HCT116 (cell line): ENCODE results near the gene NXF1.

Experiments
- CEBPB ChIP-seq: IDR thresholded peaks from 2 replicates; pipeline ENCODE4 v1.6.1; 2012; ENCODE audit warnings: low read depth
- EGR1 ChIP-seq: IDR thresholded peaks from 2 replicates; pipeline ENCODE4 v1.6.1; 2012; ENCODE audit warnings: low read depth
- ELF1 ChIP-seq: IDR thresholded peaks from 2 replicates; pipeline ENCODE4 v1.6.1; 2012; ENCODE audit warnings: low read depth, borderline replicate concordance
- EZH2phosphoT487 ChIP-seq: fragments of 200-600 bp; IDR thresholded peaks from 2 replicates; pipeline ENCODE4 v1.6.1; 2018; ENCODE audit warnings: antibody characterized with exemption, borderline replicate concordance
- JUND ChIP-seq: IDR thresholded peaks from 2 replicates; pipeline ENCODE4 v1.6.1; 2012
- TCF7L2 ChIP-seq: IDR thresholded peaks from 2 replicates; pipeline ENCODE4 v1.7.0; 2011; ENCODE audit warnings: borderline replicate concordance, inconsistent platforms; ENCODE audit not compliant: insufficient read depth, insufficient read length; ENCODE audit errors: extremely low read depth
- YY1 ChIP-seq: IDR thresholded peaks from 2 replicates; pipeline ENCODE4 v1.6.1; 2011; ENCODE audit warnings: low read length, low read depth, moderate library complexity, mild to moderate bottlenecking; ENCODE audit not compliant: insufficient replicate concordance; ENCODE audit errors: extremely low read depth
- ZFX ChIP-seq: fragments of 450-650 bp; IDR thresholded peaks from 2 replicates; pipeline ENCODE4 v1.6.1; 2017
- TF ChIP-seq, protein P1 (sequence below), 3 experiments: fragments of 200-600 bp in 1 of 3; sonication (generic) in 1 of 3; IDR thresholded peaks in 2 of 3; conservative IDR thresholded peaks in 1 of 3; 2 replicates each; pipeline ENCODE4 v1.5.1; 2012 to 2017; ENCODE audit warnings: low read depth in 2 of 3, low read length in 2 of 3, antibody characterized with exemption in 1 of 3, borderline replicate concordance in 1 of 3, control low read depth in 1 of 3, mild to moderate bottlenecking in 1 of 3, mixed read lengths in 1 of 3, mixed run types in 1 of 3, moderate library complexity in 1 of 3; ENCODE audit not compliant: insufficient read depth in 1 of 3
- TF ChIP-seq, protein P2 (sequence below): IDR thresholded peaks from 2 replicates; pipeline ENCODE4 v1.6.1; 2012
- TF ChIP-seq, protein P3 (sequence below): IDR thresholded peaks from 2 replicates; pipeline ENCODE4 v1.6.1; 2012; ENCODE audit warnings: low read depth
- TF ChIP-seq, protein P4 (sequence below): IDR thresholded peaks from 2 replicates; pipeline ENCODE4 v1.6.1; 2012

DNA sequence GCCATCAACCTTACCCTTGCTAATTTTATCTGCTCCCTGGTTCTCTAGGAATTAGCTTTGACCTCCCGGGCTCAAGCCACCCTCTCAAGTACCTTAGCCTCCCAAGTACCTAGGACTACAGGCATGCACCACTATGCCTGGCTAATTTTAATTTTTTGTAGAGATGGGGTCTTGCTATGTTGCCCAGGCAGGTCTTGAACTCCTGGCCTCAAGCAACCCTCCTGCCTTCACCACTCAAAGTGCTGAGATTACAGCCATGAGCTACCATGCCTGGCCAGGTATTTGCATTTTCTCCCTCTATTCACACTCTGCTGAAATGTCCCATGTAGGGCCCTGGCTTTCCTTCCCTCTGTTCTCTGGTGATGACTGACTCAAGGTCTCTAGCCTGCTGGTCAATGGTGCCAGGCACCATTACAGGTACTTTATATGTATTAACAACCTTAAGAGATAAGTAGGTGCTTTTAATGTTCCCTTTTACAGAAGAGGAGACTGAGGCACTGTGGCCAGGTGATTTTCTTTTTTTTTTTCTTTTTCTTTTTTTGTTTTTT lies 42.6 kb upstream of the NXF1 start:
- TF ChIP-seq EZH2phosphoT487 (no peak), ZFX (no peak), EGR1 (no peak), YY1 (no peak), JUND (no peak), ELF1 (no peak), TCF7L2 (no peak), CEBPB (no peak)
- TF ChIP-seq, protein P1, sequence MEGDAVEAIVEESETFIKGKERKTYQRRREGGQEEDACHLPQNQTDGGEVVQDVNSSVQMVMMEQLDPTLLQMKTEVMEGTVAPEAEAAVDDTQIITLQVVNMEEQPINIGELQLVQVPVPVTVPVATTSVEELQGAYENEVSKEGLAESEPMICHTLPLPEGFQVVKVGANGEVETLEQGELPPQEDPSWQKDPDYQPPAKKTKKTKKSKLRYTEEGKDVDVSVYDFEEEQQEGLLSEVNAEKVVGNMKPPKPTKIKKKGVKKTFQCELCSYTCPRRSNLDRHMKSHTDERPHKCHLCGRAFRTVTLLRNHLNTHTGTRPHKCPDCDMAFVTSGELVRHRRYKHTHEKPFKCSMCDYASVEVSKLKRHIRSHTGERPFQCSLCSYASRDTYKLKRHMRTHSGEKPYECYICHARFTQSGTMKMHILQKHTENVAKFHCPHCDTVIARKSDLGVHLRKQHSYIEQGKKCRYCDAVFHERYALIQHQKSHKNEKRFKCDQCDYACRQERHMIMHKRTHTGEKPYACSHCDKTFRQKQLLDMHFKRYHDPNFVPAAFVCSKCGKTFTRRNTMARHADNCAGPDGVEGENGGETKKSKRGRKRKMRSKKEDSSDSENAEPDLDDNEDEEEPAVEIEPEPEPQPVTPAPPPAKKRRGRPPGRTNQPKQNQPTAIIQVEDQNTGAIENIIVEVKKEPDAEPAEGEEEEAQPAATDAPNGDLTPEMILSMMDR (IDR thresholded peaks at IDR 0.05 in 2 of 3, conservative IDR thresholded peaks at IDR 0.05 in 1 of 3; ENCODE audit: borderline replicate concordance in 1 of 3, insufficient read depth in 1 of 3, low read depth in 2 of 3, low read length in 2 of 3): no peak
- TF ChIP-seq, protein P2, sequence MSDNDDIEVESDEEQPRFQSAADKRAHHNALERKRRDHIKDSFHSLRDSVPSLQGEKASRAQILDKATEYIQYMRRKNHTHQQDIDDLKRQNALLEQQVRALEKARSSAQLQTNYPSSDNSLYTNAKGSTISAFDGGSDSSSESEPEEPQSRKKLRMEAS: no peak
- TF ChIP-seq, protein P3, sequence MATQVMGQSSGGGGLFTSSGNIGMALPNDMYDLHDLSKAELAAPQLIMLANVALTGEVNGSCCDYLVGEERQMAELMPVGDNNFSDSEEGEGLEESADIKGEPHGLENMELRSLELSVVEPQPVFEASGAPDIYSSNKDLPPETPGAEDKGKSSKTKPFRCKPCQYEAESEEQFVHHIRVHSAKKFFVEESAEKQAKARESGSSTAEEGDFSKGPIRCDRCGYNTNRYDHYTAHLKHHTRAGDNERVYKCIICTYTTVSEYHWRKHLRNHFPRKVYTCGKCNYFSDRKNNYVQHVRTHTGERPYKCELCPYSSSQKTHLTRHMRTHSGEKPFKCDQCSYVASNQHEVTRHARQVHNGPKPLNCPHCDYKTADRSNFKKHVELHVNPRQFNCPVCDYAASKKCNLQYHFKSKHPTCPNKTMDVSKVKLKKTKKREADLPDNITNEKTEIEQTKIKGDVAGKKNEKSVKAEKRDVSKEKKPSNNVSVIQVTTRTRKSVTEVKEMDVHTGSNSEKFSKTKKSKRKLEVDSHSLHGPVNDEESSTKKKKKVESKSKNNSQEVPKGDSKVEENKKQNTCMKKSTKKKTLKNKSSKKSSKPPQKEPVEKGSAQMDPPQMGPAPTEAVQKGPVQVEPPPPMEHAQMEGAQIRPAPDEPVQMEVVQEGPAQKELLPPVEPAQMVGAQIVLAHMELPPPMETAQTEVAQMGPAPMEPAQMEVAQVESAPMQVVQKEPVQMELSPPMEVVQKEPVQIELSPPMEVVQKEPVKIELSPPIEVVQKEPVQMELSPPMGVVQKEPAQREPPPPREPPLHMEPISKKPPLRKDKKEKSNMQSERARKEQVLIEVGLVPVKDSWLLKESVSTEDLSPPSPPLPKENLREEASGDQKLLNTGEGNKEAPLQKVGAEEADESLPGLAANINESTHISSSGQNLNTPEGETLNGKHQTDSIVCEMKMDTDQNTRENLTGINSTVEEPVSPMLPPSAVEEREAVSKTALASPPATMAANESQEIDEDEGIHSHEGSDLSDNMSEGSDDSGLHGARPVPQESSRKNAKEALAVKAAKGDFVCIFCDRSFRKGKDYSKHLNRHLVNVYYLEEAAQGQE: no peak
- TF ChIP-seq, protein P4, sequence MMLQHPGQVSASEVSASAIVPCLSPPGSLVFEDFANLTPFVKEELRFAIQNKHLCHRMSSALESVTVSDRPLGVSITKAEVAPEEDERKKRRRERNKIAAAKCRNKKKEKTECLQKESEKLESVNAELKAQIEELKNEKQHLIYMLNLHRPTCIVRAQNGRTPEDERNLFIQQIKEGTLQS: no peak
